Peyer's patch (tissue), 4 donors: Measurements from ENCODE around the gene MRPL45.

Source experiments
- CTCF ChIP-seq, 6 experiments: fragments of 450-650 bp in 4 of 6; fragments of 200-600 bp in 2 of 6; sonication (generic) in 1 of 6; IDR thresholded peaks; one replicate each; pipeline ENCODE4 v1.5.1; 2017 to 2019; ENCODE audit warnings: antibody characterized with exemption in 6 of 6, mild to moderate bottlenecking in 3 of 6, moderate library complexity in 1 of 6
- POLR2A ChIP-seq, 2 donors: fragments of 450-650 bp; IDR thresholded peaks; one replicate each; pipeline ENCODE4 v1.5.1; 2017; ENCODE audit warnings: antibody characterized with exemption in 2 of 2, mild to moderate bottlenecking in 2 of 2, moderate library complexity in 2 of 2

GRCh38 chr17:38353086-38353604 lies 56.2 kb downstream of the MRPL45 start:
- TF ChIP-seq CTCF (IDR thresholded peaks at IDR 0.05) (no peak), POLR2A (IDR thresholded peaks at IDR 0.05) (no peak)
